HepG2 (cell line): ENCODE data around the gene SMTNL1. TPM values are rescaled to one million over a fixed set of nuclear protein-coding genes. Genes with fewer than 3 reads are reported as not detected.

Source experiments
- BORCS8-MEF2B ChIP-seq: sonication (generic); formaldehyde crosslinking; IDR thresholded peaks from 2 replicates; pipeline ENCODE4 v1.8.0; 2022; ENCODE audit warnings: mild to moderate bottlenecking, missing genetic modification reagents
- ELF1 ChIP-seq: sonication (generic); formaldehyde crosslinking; IDR thresholded peaks from 2 replicates; pipeline ENCODE4 v1.4.0; 2020; ENCODE audit warnings: missing genetic modification reagents
- FOSL2 ChIP-seq: sonication (generic); formaldehyde crosslinking; IDR thresholded peaks from 2 replicates; pipeline ENCODE4 v1.4.0; 2020; ENCODE audit warnings: missing genetic modification reagents
- KLF9 ChIP-seq: IDR thresholded peaks from 2 replicates; pipeline ENCODE4 v1.6.1; 2016; ENCODE audit warnings: low read depth
- MED1 ChIP-seq: sonication (generic); formaldehyde crosslinking; IDR thresholded peaks from 2 replicates; pipeline ENCODE4 v1.4.0; 2020; ENCODE audit warnings: missing genetic modification reagents
- NCOA2 ChIP-seq: sonication (generic); formaldehyde crosslinking; IDR thresholded peaks from 2 replicates; pipeline ENCODE4 v1.8.0; 2022; ENCODE audit warnings: inconsistent platforms
- SMAD3 ChIP-seq: sonication (generic); formaldehyde crosslinking; IDR thresholded peaks from 2 replicates; pipeline ENCODE4 v1.4.0; 2020; ENCODE audit warnings: missing genetic modification reagents
- TSC22D2 ChIP-seq: sonication (generic); formaldehyde crosslinking; IDR thresholded peaks from 2 replicates; pipeline ENCODE4 v1.5.1; 2020; ENCODE audit warnings: missing genetic modification reagents, mild to moderate bottlenecking, borderline replicate concordance
- YEATS4 ChIP-seq: sonication (generic); formaldehyde crosslinking; IDR thresholded peaks from 2 replicates; pipeline ENCODE4 v1.4.0; 2020; ENCODE audit warnings: missing genetic modification reagents, borderline replicate concordance
- ZFP36L1 ChIP-seq: sonication (generic); formaldehyde crosslinking; IDR thresholded peaks from 2 replicates; pipeline ENCODE4 v1.8.0; 2022; ENCODE audit warnings: mild to moderate bottlenecking, missing genetic modification reagents, moderate library complexity
- ZNF205 ChIP-seq: IDR thresholded peaks from 2 replicates; pipeline ENCODE4 v1.6.1; 2018; ENCODE audit warnings: missing biosample characterization, missing genetic modification reagents
- ZNF207 ChIP-seq: fragments of 450-650 bp; IDR thresholded peaks from 2 replicates; pipeline ENCODE4 v1.6.1; 2016; ENCODE audit warnings: antibody characterized with exemption, borderline replicate concordance
- ZNF282 ChIP-seq: fragments of 450-650 bp; IDR thresholded peaks from 2 replicates; pipeline ENCODE4 v1.6.1; 2018; ENCODE audit not compliant: partially characterized antibody
- ZNF343 ChIP-seq: sonication (generic); formaldehyde crosslinking; IDR thresholded peaks from 2 replicates; pipeline ENCODE4 v1.4.0; 2020; ENCODE audit warnings: mild to moderate bottlenecking, missing genetic modification reagents
- polyA plus RNA-seq, 8 experiments: library from polyadenylated mRNA; depleted of rRNA in 3 of 8; stranded (reverse) in 7 of 8; unstranded in 1 of 8; fragments of >200 nt; fragmentation: Illumina TruSeq in 4 of 8; extraction: Trizol in 4 of 8; gene quantifications; 2 replicates each; pipeline versions ENCODE4 v1.2.1 to v1.2.3, GENCODE V29; 2011 to 2016; ENCODE audit warnings: low read depth in 4 of 8, missing spikeins in 1 of 8, mixed read lengths in 1 of 8; ENCODE audit not compliant: insufficient read depth in 1 of 8
- total RNA-seq, 5 experiments: library from RNA; depleted of rRNA; stranded (reverse); fragments of >200 nt; fragmentation: Illumina TruSeq; extraction: Trizol; gene quantifications; 2 replicates each; pipeline ENCODE4 v1.2.3, GENCODE V29; 2016; ENCODE audit warnings: low read depth in 1 of 5
- TF ChIP-seq, protein P1 (sequence below): sonication (generic); formaldehyde crosslinking; conservative IDR thresholded peaks from 2 replicates; pipeline ENCODE4 v1.8.0; 2022; ENCODE audit warnings: low read depth, missing genetic modification reagents
- TF ChIP-seq, protein P2 (sequence below): sonication (generic); formaldehyde crosslinking; IDR thresholded peaks from 2 replicates; pipeline ENCODE4 v1.4.0; 2020; ENCODE audit warnings: mild to moderate bottlenecking, missing genetic modification reagents
- TF ChIP-seq, protein P3 (sequence below): sonication (generic); formaldehyde crosslinking; IDR thresholded peaks from 2 replicates; pipeline ENCODE4 v1.4.0; 2020; ENCODE audit warnings: mild to moderate bottlenecking, missing genetic modification reagents, borderline replicate concordance
- TF ChIP-seq, protein P4 (sequence below): sonication (generic); formaldehyde crosslinking; IDR thresholded peaks from 2 replicates; pipeline ENCODE4 v1.4.0; 2020; ENCODE audit warnings: missing genetic modification reagents

The SMTNL1 gene
- total and polyA plus RNA-seq, 2 of the 13 experiments (the other 11 are each of a cell fraction or from before 2014, with no cell fraction given) = 0.04 TPM; not detected in 1

DNA sequence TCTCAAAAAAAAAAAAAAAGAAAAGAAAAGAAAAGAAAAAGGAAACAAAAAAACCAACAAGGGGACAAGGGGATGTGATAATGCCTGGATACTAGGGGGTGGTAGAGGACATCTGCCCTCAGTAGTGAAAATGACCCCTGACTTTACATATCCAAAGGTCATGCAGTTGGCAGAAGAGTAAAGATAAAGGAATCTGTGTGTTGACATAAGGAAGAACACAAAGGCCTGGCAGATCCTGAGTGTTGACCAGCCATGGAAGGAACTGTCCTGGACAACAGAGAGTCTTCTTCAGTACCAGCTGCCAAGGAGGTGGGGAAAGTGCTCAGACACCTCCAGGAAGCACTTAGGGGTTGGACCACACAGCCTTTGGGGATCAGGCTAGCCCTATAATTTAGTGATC lies 34.5 kb upstream of the SMTNL1 start (continued):
- TF ChIP-seq, protein P1, sequence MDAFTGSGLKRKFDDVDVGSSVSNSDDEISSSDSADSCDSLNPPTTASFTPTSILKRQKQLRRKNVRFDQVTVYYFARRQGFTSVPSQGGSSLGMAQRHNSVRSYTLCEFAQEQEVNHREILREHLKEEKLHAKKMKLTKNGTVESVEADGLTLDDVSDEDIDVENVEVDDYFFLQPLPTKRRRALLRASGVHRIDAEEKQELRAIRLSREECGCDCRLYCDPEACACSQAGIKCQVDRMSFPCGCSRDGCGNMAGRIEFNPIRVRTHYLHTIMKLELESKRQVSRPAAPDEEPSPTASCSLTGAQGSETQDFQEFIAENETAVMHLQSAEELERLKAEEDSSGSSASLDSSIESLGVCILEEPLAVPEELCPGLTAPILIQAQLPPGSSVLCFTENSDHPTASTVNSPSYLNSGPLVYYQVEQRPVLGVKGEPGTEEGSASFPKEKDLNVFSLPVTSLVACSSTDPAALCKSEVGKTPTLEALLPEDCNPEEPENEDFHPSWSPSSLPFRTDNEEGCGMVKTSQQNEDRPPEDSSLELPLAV (CRISPR knock-in tag) = no peak
- peak; percentile 75 for TF ChIP-seq NCOA2 (CRISPR knock-in tag)
- no peak for TF ChIP-seq BORCS8-MEF2B
- no peak for TF ChIP-seq ELF1 (CRISPR knock-in tag)
- no peak for TF ChIP-seq YEATS4 (CRISPR knock-in tag)
- no peak for TF ChIP-seq KLF9 (CRISPR knock-in tag)
- 0 out of 2 replicates have a peak, but pooled peaks have one; percentile 34 for TF ChIP-seq FOSL2 (CRISPR knock-in tag)
- TF ChIP-seq SMAD3 = peak; percentile 52; the same call in 1 of the 2 replicates
- peak; percentile 73 for TF ChIP-seq MED1 (CRISPR knock-in tag)
- no peak for TF ChIP-seq ZNF207
- no peak for TF ChIP-seq ZFP36L1
- TF ChIP-seq, protein P2, sequence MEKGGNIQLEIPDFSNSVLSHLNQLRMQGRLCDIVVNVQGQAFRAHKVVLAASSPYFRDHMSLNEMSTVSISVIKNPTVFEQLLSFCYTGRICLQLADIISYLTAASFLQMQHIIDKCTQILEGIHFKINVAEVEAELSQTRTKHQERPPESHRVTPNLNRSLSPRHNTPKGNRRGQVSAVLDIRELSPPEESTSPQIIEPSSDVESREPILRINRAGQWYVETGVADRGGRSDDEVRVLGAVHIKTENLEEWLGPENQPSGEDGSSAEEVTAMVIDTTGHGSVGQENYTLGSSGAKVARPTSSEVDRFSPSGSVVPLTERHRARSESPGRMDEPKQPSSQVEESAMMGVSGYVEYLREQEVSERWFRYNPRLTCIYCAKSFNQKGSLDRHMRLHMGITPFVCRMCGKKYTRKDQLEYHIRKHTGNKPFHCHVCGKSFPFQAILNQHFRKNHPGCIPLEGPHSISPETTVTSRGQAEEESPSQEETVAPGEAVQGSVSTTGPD (CRISPR knock-in tag) = no peak
- TF ChIP-seq ZNF343 (CRISPR knock-in tag) = no peak
- TF ChIP-seq, protein P3, sequence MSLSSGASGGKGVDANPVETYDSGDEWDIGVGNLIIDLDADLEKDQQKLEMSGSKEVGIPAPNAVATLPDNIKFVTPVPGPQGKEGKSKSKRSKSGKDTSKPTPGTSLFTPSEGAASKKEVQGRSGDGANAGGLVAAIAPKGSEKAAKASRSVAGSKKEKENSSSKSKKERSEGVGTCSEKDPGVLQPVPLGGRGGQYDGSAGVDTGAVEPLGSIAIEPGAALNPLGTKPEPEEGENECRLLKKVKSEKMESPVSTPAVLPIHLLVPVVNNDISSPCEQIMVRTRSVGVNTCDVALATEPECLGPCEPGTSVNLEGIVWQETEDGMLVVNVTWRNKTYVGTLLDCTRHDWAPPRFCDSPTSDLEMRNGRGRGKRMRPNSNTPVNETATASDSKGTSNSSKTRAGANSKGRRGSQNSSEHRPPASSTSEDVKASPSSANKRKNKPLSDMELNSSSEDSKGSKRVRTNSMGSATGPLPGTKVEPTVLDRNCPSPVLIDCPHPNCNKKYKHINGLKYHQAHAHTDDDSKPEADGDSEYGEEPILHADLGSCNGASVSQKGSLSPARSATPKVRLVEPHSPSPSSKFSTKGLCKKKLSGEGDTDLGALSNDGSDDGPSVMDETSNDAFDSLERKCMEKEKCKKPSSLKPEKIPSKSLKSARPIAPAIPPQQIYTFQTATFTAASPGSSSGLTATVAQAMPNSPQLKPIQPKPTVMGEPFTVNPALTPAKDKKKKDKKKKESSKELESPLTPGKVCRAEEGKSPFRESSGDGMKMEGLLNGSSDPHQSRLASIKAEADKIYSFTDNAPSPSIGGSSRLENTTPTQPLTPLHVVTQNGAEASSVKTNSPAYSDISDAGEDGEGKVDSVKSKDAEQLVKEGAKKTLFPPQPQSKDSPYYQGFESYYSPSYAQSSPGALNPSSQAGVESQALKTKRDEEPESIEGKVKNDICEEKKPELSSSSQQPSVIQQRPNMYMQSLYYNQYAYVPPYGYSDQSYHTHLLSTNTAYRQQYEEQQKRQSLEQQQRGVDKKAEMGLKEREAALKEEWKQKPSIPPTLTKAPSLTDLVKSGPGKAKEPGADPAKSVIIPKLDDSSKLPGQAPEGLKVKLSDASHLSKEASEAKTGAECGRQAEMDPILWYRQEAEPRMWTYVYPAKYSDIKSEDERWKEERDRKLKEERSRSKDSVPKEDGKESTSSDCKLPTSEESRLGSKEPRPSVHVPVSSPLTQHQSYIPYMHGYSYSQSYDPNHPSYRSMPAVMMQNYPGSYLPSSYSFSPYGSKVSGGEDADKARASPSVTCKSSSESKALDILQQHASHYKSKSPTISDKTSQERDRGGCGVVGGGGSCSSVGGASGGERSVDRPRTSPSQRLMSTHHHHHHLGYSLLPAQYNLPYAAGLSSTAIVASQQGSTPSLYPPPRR (CRISPR knock-in tag) = 0 out of 2 replicates have a peak, but pooled peaks have one; percentile 39
- TF ChIP-seq ZNF282 = no peak
- TF ChIP-seq, protein P4, sequence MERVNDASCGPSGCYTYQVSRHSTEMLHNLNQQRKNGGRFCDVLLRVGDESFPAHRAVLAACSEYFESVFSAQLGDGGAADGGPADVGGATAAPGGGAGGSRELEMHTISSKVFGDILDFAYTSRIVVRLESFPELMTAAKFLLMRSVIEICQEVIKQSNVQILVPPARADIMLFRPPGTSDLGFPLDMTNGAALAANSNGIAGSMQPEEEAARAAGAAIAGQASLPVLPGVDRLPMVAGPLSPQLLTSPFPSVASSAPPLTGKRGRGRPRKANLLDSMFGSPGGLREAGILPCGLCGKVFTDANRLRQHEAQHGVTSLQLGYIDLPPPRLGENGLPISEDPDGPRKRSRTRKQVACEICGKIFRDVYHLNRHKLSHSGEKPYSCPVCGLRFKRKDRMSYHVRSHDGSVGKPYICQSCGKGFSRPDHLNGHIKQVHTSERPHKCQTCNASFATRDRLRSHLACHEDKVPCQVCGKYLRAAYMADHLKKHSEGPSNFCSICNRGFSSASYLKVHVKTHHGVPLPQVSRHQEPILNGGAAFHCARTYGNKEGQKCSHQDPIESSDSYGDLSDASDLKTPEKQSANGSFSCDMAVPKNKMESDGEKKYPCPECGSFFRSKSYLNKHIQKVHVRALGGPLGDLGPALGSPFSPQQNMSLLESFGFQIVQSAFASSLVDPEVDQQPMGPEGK (CRISPR knock-in tag) = peak; percentile 53; the same call in 1 of the 2 replicates
- TF ChIP-seq ZNF205 (CRISPR knock-in tag) = no peak
- no peak for TF ChIP-seq TSC22D2 (CRISPR knock-in tag)
